BJ (cell line): ENCODE results near the gene DPPA2. TPM values are rescaled to one million over a fixed set of nuclear protein-coding genes. Genes with fewer than 3 reads are reported as not detected.

Source experiments
- CTCF ChIA-PET: fragments of 350-600 bp; formaldehyde crosslinking; extraction: SDS; loops from one replicate; lab custom pipeline; 2021; ENCODE audit warnings: antibody characterized with exemption, inconsistent platforms; lab: Yijun Ruan, JAX
- POLR2A ChIA-PET: fragments of 300-600 bp; sonication (Branson Sonifier 250); formaldehyde crosslinking; extraction: SDS; loops from one replicate; lab custom pipeline; 2021; ENCODE audit warnings: antibody characterized with exemption; lab: Charles Lee
- DNase-seq: peaks from one replicate; pipeline ENCODE4 v3.0.0-alpha.2; 2011; ENCODE audit warnings: low read depth
- H3K27me3 ChIP-seq: 2 replicates; pipeline ENCODE4 v1.6.0; 2011; ENCODE audit warnings: low read length; ENCODE audit not compliant: control insufficient read depth, insufficient read depth
- H3K36me3 ChIP-seq: 2 replicates; pipeline ENCODE4 v1.5.1; 2011; ENCODE audit warnings: low read length; ENCODE audit not compliant: control insufficient read depth, insufficient read depth
- H3K4me3 ChIP-seq: 2 replicates; pipeline ENCODE4 v1.5.1; 2011; ENCODE audit warnings: low read depth, mild to moderate bottlenecking, control low read depth, low read length
- CTCF ChIP-seq: IDR thresholded peaks from 2 replicates; pipeline ENCODE4 v1.5.1; 2011; ENCODE audit warnings: low read depth, mild to moderate bottlenecking, control low read depth, inconsistent platforms, low read length, moderate library complexity; ENCODE audit not compliant: insufficient read depth
- polyA plus RNA-seq: library from polyadenylated mRNA; depleted of rRNA; stranded (reverse); fragments of >200 nt; gene quantifications from 2 replicates; pipeline ENCODE4 v1.2.3, GENCODE V29; 2011

Gene DPPA2
- polyA plus RNA-seq, 1 experiment = not detected

GRCh38 chr3:109325657-109326056, 9.3 kb upstream of the DPPA2 start:
- TF ChIP-seq CTCF = no peak
- ChIA-PET POLR2A (no interaction called here), CTCF (no interaction called here)
- Histone ChIP-seq H3K4me3 (no peak overlapping the region), H3K36me3 (no peaks in the 10 kb centered on the region), H3K27me3 (no peaks in the 10 kb centered on the region)
- DNase-seq = no peak

DNA sequence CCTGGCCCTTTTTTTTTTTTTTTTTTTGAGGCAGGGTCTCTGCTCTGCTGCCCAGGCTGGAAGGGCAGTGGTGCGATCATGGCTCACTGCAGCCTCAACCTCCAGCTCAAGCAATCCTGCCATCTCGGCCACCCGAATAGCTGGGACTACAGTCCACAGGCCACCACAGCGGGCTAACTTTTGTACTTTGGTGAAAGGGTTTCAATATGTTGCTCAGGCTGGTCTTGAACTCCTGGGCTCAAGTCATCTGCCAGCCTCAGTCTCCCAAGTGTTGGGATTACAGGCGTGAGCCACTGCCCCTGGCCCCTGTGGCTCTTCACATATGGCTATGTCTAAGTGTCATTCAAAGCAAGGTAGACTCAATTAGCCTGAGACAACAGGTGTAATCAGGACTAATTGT, 8.8 kb upstream of the DPPA2 start:
- TF ChIP-seq CTCF = no peak
- ChIA-PET POLR2A (no interaction called here), CTCF (no interaction called here)
- Histone ChIP-seq H3K4me3 (no peak overlapping the region), H3K27me3 (no peaks in the 10 kb centered on the region), H3K36me3 (no peaks in the 10 kb centered on the region)
- no peak for DNase-seq

DNA sequence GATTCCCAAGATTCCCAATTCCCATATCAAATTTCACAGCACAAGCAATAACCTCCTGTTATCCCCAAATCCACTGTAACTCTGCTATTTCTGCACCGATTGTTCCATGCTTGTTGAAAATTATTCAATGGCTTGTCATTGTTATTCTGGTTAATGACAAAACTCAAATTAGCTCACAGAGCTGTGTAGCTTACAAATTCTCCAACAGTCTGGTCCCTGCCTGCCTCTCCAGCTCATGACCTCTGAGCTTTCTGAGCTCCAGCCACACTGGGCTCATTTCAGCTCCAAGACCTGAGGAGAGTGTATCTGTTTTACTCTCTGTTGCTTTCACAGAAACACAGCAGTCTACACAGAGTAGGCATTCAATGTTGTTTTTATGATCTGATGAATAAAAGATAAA, 3.3 kb downstream of the DPPA2 start:
- POLR2A ChIA-PET = no interaction called here
- DNase-seq = no peak
- Histone ChIP-seq H3K36me3 (no peaks in the 10 kb centered on the region), H3K4me3 (no peak overlapping the region), H3K27me3 (no peaks in the 10 kb centered on the region)
- CTCF ChIA-PET = no interaction called here
- no peak for TF ChIP-seq CTCF

DNA sequence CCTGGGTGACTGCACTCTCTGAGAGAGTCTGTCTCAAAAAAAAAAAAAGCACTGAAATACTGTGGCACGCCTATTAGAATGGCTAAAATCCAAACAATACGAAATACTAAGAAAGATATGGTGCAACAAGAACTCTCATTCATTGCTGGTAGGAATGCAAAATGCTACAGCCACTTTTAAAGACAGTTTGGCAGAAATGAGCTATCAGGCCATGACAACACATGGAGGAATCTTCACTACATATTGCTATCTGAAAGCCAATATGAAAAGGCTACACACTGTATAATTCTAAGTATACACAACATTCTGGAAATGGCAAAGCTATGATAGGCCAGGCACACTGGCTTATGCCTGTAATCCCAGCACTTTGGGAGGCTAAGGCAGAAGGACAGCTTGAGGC, 18.8 kb downstream of the DPPA2 start:
- Histone ChIP-seq H3K4me3 (no peak overlapping the region), H3K36me3 (no peaks in the 10 kb centered on the region), H3K27me3 (no peaks in the 10 kb centered on the region)
- ChIA-PET CTCF (no interaction called here), POLR2A (no interaction called here)
- TF ChIP-seq CTCF = no peak
- DNase-seq = no peak

- POLR2A ChIA-PET = no interaction called here
Measured at GRCh38 chr3:109284071-109284470, 32.2 kb downstream of the DPPA2 start.

More at GRCh38 chr3:109284071-109284470, 32.2 kb downstream of the DPPA2 start:
- DNase-seq = no peak
- CTCF ChIA-PET = no interaction called here
- Histone ChIP-seq H3K4me3 (no peak overlapping the region), H3K27me3 (no peaks in the 10 kb centered on the region), H3K36me3 (no peaks in the 10 kb centered on the region)
- TF ChIP-seq CTCF = no peak
